ENCODE data around the gene DIS3L2. TPM values are rescaled to one million over a fixed set of nuclear protein-coding genes. Genes with fewer than 3 reads are reported as not detected.

DIS3L2 gene
- total and polyA plus RNA-seq, 2 experiments from 2014 or later, result 15.2 to 25.3 TPM

DNA sequence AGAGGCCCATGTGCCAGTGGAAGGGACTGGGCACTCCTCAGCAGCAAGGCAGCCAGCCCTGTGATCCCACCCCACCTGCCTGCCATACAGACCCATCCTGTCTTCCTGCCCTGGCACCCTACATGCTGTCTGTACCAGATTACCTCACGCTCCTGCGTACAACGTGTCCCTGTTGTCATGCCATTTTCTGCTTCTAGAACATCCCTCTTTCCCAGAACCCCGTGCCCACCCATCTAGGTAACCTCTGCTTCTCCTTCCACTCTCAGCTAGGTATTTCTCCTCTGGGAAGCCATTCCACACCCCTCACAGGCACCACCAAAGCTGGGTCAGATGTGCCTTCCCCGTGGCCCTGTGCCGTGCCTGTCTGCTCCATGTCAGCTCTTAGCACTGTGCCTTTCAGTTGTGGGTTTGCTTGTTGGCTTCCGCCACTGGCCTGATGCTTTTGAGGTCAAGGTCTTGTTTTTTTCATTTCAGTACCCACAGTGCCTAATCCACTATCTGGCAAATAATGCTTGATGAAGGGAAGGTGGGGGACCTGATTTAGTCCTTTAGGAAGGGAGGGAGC lies 345.3 kb downstream of the DIS3L2 start:
- no peak overlapping the region for H2AFZ ChIP-seq
- no peak overlapping the region for H3K27ac ChIP-seq (ENCODE audit: low read depth)
- no peak overlapping the region for H3K27ac Mint-ChIP-seq
- TF ChIP-seq POLR2AphosphoS5 (IDR thresholded peaks at IDR 0.05; ENCODE audit: low read depth) (no peak), STAT1 (IDR thresholded peaks at IDR 0.05; ENCODE audit: unreplicated experiment) (no peak), CREB1 (CRISPR knock-in tag; IDR thresholded peaks at IDR 0.05; ENCODE audit: low read depth) (no peak), ZNF114 (CRISPR knock-in tag; IDR thresholded peaks at IDR 0.05) (no peak), NANOG (IDR thresholded peaks at IDR 0.05; ENCODE audit: borderline replicate concordance) (no peak), EZH2 (IDR thresholded peaks at IDR 0.05; ENCODE audit: low read depth, unreplicated experiment) (no peak), JUNB (IDR thresholded peaks at IDR 0.05; ENCODE audit: unreplicated experiment) (no peak), EZH2phosphoT487 (IDR thresholded peaks at IDR 0.05; ENCODE audit: unreplicated experiment) (no peak), ZNF331 (CRISPR knock-in tag; IDR thresholded peaks at IDR 0.05; ENCODE audit: low read depth) (no peak)
- TF ChIP-seq, protein P1, sequence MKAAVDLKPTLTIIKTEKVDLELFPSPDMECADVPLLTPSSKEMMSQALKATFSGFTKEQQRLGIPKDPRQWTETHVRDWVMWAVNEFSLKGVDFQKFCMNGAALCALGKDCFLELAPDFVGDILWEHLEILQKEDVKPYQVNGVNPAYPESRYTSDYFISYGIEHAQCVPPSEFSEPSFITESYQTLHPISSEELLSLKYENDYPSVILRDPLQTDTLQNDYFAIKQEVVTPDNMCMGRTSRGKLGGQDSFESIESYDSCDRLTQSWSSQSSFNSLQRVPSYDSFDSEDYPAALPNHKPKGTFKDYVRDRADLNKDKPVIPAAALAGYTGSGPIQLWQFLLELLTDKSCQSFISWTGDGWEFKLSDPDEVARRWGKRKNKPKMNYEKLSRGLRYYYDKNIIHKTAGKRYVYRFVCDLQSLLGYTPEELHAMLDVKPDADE (IDR thresholded peaks at IDR 0.05), result no peak
- TF ChIP-seq, protein P2, sequence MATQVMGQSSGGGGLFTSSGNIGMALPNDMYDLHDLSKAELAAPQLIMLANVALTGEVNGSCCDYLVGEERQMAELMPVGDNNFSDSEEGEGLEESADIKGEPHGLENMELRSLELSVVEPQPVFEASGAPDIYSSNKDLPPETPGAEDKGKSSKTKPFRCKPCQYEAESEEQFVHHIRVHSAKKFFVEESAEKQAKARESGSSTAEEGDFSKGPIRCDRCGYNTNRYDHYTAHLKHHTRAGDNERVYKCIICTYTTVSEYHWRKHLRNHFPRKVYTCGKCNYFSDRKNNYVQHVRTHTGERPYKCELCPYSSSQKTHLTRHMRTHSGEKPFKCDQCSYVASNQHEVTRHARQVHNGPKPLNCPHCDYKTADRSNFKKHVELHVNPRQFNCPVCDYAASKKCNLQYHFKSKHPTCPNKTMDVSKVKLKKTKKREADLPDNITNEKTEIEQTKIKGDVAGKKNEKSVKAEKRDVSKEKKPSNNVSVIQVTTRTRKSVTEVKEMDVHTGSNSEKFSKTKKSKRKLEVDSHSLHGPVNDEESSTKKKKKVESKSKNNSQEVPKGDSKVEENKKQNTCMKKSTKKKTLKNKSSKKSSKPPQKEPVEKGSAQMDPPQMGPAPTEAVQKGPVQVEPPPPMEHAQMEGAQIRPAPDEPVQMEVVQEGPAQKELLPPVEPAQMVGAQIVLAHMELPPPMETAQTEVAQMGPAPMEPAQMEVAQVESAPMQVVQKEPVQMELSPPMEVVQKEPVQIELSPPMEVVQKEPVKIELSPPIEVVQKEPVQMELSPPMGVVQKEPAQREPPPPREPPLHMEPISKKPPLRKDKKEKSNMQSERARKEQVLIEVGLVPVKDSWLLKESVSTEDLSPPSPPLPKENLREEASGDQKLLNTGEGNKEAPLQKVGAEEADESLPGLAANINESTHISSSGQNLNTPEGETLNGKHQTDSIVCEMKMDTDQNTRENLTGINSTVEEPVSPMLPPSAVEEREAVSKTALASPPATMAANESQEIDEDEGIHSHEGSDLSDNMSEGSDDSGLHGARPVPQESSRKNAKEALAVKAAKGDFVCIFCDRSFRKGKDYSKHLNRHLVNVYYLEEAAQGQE (IDR thresholded peaks at IDR 0.05; ENCODE audit: unreplicated experiment), result no peak
- TF ChIP-seq, protein P3, sequence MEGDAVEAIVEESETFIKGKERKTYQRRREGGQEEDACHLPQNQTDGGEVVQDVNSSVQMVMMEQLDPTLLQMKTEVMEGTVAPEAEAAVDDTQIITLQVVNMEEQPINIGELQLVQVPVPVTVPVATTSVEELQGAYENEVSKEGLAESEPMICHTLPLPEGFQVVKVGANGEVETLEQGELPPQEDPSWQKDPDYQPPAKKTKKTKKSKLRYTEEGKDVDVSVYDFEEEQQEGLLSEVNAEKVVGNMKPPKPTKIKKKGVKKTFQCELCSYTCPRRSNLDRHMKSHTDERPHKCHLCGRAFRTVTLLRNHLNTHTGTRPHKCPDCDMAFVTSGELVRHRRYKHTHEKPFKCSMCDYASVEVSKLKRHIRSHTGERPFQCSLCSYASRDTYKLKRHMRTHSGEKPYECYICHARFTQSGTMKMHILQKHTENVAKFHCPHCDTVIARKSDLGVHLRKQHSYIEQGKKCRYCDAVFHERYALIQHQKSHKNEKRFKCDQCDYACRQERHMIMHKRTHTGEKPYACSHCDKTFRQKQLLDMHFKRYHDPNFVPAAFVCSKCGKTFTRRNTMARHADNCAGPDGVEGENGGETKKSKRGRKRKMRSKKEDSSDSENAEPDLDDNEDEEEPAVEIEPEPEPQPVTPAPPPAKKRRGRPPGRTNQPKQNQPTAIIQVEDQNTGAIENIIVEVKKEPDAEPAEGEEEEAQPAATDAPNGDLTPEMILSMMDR (conservative IDR thresholded peaks at IDR 0.05; ENCODE audit: low read depth in 2 of 2), result no peak
- TF ChIP-seq, protein P4, sequence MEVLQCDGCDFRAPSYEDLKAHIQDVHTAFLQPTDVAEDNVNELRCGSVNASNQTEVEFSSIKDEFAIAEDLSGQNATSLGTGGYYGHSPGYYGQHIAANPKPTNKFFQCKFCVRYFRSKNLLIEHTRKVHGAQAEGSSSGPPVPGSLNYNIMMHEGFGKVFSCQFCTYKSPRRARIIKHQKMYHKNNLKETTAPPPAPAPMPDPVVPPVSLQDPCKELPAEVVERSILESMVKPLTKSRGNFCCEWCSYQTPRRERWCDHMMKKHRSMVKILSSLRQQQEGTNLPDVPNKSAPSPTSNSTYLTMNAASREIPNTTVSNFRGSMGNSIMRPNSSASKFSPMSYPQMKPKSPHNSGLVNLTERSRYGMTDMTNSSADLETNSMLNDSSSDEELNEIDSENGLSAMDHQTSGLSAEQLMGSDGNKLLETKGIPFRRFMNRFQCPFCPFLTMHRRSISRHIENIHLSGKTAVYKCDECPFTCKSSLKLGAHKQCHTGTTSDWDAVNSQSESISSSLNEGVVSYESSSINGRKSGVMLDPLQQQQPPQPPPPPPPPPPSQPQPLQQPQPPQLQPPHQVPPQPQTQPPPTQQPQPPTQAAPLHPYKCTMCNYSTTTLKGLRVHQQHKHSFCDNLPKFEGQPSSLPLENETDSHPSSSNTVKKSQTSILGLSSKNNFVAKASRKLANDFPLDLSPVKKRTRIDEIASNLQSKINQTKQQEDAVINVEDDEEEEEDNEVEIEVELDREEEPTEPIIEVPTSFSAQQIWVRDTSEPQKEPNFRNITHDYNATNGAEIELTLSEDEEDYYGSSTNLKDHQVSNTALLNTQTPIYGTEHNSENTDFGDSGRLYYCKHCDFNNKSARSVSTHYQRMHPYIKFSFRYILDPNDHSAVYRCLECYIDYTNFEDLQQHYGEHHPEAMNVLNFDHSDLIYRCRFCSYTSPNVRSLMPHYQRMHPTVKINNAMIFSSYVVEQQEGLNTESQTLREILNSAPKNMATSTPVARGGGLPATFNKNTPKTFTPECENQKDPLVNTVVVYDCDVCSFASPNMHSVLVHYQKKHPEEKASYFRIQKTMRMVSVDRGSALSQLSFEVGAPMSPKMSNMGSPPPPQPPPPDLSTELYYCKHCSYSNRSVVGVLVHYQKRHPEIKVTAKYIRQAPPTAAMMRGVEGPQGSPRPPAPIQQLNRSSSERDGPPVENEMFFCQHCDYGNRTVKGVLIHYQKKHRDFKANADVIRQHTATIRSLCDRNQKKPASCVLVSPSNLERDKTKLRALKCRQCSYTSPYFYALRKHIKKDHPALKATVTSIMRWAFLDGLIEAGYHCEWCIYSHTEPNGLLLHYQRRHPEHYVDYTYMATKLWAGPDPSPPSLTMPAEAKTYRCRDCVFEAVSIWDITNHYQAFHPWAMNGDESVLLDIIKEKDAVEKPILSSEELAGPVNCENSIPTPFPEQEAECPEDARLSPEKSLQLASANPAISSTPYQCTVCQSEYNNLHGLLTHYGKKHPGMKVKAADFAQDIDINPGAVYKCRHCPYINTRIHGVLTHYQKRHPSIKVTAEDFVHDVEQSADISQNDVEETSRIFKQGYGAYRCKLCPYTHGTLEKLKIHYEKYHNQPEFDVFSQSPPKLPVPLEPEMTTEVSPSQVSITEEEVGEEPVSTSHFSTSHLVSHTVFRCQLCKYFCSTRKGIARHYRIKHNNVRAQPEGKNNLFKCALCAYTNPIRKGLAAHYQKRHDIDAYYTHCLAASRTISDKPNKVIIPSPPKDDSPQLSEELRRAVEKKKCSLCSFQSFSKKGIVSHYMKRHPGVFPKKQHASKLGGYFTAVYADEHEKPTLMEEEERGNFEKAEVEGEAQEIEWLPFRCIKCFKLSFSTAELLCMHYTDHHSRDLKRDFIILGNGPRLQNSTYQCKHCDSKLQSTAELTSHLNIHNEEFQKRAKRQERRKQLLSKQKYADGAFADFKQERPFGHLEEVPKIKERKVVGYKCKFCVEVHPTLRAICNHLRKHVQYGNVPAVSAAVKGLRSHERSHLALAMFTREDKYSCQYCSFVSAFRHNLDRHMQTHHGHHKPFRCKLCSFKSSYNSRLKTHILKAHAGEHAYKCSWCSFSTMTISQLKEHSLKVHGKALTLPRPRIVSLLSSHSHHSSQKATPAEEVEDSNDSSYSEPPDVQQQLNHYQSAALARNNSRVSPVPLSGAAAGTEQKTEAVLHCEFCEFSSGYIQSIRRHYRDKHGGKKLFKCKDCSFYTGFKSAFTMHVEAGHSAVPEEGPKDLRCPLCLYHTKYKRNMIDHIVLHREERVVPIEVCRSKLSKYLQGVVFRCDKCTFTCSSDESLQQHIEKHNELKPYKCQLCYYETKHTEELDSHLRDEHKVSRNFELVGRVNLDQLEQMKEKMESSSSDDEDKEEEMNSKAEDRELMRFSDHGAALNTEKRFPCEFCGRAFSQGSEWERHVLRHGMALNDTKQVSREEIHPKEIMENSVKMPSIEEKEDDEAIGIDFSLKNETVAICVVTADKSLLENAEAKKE (CRISPR knock-in tag; IDR thresholded peaks at IDR 0.05), result no peak
- no peaks in the 10 kb centered on the region for H3K27me3 ChIP-seq (ENCODE audit: insufficient read depth)
- H3K36me3 Mint-ChIP-seq (ENCODE audit: low read depth), result no peaks in the 10 kb centered on the region
- no peak overlapping the region for H3K4me3 ChIP-seq
- H3K4me1 Mint-ChIP-seq, result peaks cover 4% of the 10 kb centered on the region; the same call in 2 of the 3 replicates
- H3K79me2 ChIP-seq (replicated peaks; ENCODE audit: insufficient read depth), result no peaks in the 10 kb centered on the region
- H4K20me1 ChIP-seq (replicated peaks; ENCODE audit: insufficient read depth), result no peaks in the 10 kb centered on the region
- no peaks in the 10 kb centered on the region for H3K4me1 ChIP-seq (ENCODE audit: insufficient read depth)
- H3K27me3 Mint-ChIP-seq (ENCODE audit: insufficient read depth, low read depth, poor library complexity), result no peaks in the 10 kb centered on the region
- ATAC-seq (no peak), DNase-seq (ENCODE audit: low spot score) (no peak)
- H3K9me3 Mint-ChIP-seq, result no peaks in the 10 kb centered on the region; the same call in 2 of the 3 replicates
- H3K4me2 ChIP-seq, result no peak overlapping the region
- no peaks in the 10 kb centered on the region for H3K9me2 ChIP-seq (ENCODE audit: insufficient read depth)
- no peak overlapping the region for H3K4me3 Mint-ChIP-seq
- no peaks in the 10 kb centered on the region for H3F3A ChIP-seq (replicated peaks; ENCODE audit: low read depth)
- no peaks in the 10 kb centered on the region for H3K36me3 ChIP-seq (ENCODE audit: insufficient read depth)
